Heart left ventricle (tissue), 16 donors: ENCODE results near the gene ITGAV. TPM values are rescaled to one million over a fixed set of nuclear protein-coding genes. Genes with fewer than 3 reads are reported as not detected.

Experiments
- ATAC-seq, 4 donors: fragments of 200-7000 bp; cut with Tn5 transposase; one replicate each; pipeline ENCODE4 v1.9.1; 2020 to 2022; ENCODE audit warnings: moderate library complexity in 4 of 4, mild to moderate bottlenecking in 3 of 4, moderate number of reproducible peaks in 1 of 4
- DNase-seq, 5 donors: peaks; one replicate each; pipeline ENCODE4 v3.0.0-alpha.2; 2020
- H3K27ac ChIP-seq, 12 donors: fragments of 200-600 bp; sonication (generic) in 4 of 12; one replicate each; pipeline versions ENCODE4 v1.5.0 to v1.8.0; 2016 to 2022; ENCODE audit warnings: mild to moderate bottlenecking in 2 of 12
- H3K27me3 ChIP-seq, 9 donors: fragments of 200-600 bp; sonication (generic) in 2 of 9; one replicate each; pipeline versions ENCODE4 v1.5.1 to v1.8.0; 2016 to 2022; ENCODE audit warnings: mild to moderate bottlenecking in 3 of 9
- H3K36me3 ChIP-seq, 9 donors: fragments of 200-600 bp; sonication (generic) in 2 of 9; one replicate each; pipeline versions ENCODE4 v1.5.0 to v1.8.0; 2018 to 2022; ENCODE audit warnings: mild to moderate bottlenecking in 2 of 9
- H3K4me1 ChIP-seq, 12 donors: fragments of 200-600 bp; sonication (generic) in 4 of 12; one replicate each; pipeline versions ENCODE4 v1.5.0 to v1.8.0; 2016 to 2022; ENCODE audit warnings: mild to moderate bottlenecking in 3 of 12
- H3K4me3 ChIP-seq, 12 donors: fragments of 200-600 bp; sonication (generic) in 4 of 12; one replicate each; pipeline versions ENCODE4 v1.5.0 to v1.8.0; 2017 to 2022; ENCODE audit warnings: mild to moderate bottlenecking in 9 of 12, moderate library complexity in 4 of 12
- H3K9me3 ChIP-seq, 12 donors: fragments of 200-600 bp; sonication (generic) in 4 of 12; one replicate each; pipeline versions ENCODE4 v1.5.0 to v1.8.0; 2016 to 2022; ENCODE audit warnings: mild to moderate bottlenecking in 1 of 12
- POLR2A ChIP-seq, 2 donors: fragments of 450-650 bp; IDR thresholded peaks; one replicate each; pipeline ENCODE4 v1.6.1; 2017; ENCODE audit warnings: antibody characterized with exemption in 2 of 2, mild to moderate bottlenecking in 2 of 2, moderate library complexity in 2 of 2
- WGBS, 4 donors: extraction: QIAGEN DNeasy Blood & Tissue Kit in 2 of 4; methylation state at CpG; one replicate each; pipeline versions ENCODE4 v1.1.5 to v1.1.7; 2013 to 2018; 5-methylcytosine and 5-hydroxymethylcytosine counted together
- intact Hi-C, 10 donors: fragments of 100-400 bp; cut with DNase I; formaldehyde crosslinking; loops; one replicate each; pipeline versions ENCODE4 v1.11.1 to v1.14.2; 2022
- polyA plus RNA-seq, 2 donors: library from polyadenylated mRNA; stranded (reverse); fragments of 200-250 nt; gene quantifications; one replicate each; pipeline ENCODE4 v1.2.3, GENCODE V29; 2013
- total RNA-seq, 9 donors: library from RNA; depleted of rRNA in 2 of 9; stranded (reverse); fragments of >200 nt in 2 of 9; fragmentation: NEBNext Ultra II Directional in 3 of 9; extraction: Animal tissue kit (Norgen Biotek cat#: 25700) in 3 of 9; gene quantifications; one replicate each; pipeline versions ENCODE4 v1.1.0 to v1.2.4, GENCODE V29; 2016 to 2023
- TF ChIP-seq, protein P1 (sequence below), 12 donors: fragments of 200-600 bp; sonication (generic) in 4 of 12; IDR thresholded peaks; one replicate each; pipeline versions ENCODE4 v1.5.0 to v1.8.0; 2018 to 2022; ENCODE audit warnings: antibody characterized with exemption in 12 of 12, mild to moderate bottlenecking in 5 of 12
- donor health status: ischemic (EF 13 %, LVEDD 7.1; RV severe dilation, severe dysfunction).
- donor health status: healthy with polysubstance abuse.
- donor health status: DM: no; HTN: yes; CAD: no.
- donor health status: DM: no; HTN: no; CAD: no.
- donor health status: ischemic (EF 25% LVEDD 6.9; RV normal size, moderate dysfunction).
- donor health status: ischemic (EF 25% LVEDD 5.7; RV mildly dilated, moderate dysfunction).
- donor health status: healthy.
- donor health status: DM: yes; HTN: yes; CAD: no.
- donor health status: ischemic (EF 35%, LVEDD 5.7; RV mildly dilated, moderate dysfunction).
- donor health status: nonischemic (EF 11% LVEDD 7.7; RV severe dilation, severe dysfunction).
- donor health status: DM: yes; HTN: yes; CAD: no.
- donor health status: PGD.
- donor health status: ischemic (EF 29% LVEDD 5.4; RV normal size, mild dysfunction).
- donor health status: nonischemic (EF 23%, LVEDD 6.1; RV moderate dilation, normal function).

ITGAV gene
- total and polyA plus RNA-seq, 11 donors: 22.5 to 358 (median 189) TPM

DNA sequence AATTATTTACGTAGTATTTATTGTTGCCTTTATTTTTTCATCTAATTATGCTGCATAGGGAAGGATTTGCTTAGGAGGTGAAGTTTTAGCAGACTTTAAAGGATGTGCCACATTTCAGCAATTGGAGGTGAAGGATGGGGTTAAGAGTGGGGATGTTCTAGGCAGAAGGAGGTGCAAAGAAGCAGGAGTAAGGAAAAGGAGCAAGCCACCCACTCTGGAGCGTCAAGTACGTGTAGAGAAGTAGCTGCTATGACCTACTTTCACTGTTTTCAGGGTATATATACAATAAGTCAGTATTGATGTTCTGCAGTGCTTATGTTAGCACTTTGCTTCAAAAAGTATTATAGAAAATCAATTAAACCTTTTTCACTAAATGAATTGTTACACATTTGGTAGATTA lies 34.4 kb downstream of the ITGAV start:
- no peak overlapping the region for H3K4me3 ChIP-seq
- no peak for DNase-seq
- no peak for ATAC-seq
- intact Hi-C loops: no loop called here
- 89 to 95% (median 94%) methylated on average over 3 of the region's 3 CpGs for WGBS, 4 donors
- no peaks in the 10 kb centered on the region for H3K27me3 ChIP-seq
- peaks cover 0 to 17% (median 0%) of the 10 kb centered on the region in 12 donors for H3K4me1 ChIP-seq
- no peak overlapping the region for H3K27ac ChIP-seq
- H3K9me3 ChIP-seq: no peaks in the 10 kb centered on the region
- H3K36me3 ChIP-seq: peaks cover 0 to 63% (median 48%) of the 10 kb centered on the region in 9 donors
- TF ChIP-seq, protein P1, sequence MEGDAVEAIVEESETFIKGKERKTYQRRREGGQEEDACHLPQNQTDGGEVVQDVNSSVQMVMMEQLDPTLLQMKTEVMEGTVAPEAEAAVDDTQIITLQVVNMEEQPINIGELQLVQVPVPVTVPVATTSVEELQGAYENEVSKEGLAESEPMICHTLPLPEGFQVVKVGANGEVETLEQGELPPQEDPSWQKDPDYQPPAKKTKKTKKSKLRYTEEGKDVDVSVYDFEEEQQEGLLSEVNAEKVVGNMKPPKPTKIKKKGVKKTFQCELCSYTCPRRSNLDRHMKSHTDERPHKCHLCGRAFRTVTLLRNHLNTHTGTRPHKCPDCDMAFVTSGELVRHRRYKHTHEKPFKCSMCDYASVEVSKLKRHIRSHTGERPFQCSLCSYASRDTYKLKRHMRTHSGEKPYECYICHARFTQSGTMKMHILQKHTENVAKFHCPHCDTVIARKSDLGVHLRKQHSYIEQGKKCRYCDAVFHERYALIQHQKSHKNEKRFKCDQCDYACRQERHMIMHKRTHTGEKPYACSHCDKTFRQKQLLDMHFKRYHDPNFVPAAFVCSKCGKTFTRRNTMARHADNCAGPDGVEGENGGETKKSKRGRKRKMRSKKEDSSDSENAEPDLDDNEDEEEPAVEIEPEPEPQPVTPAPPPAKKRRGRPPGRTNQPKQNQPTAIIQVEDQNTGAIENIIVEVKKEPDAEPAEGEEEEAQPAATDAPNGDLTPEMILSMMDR (IDR thresholded peaks at IDR 0.05): no peak
- TF ChIP-seq POLR2A (IDR thresholded peaks at IDR 0.05): no peak

DNA sequence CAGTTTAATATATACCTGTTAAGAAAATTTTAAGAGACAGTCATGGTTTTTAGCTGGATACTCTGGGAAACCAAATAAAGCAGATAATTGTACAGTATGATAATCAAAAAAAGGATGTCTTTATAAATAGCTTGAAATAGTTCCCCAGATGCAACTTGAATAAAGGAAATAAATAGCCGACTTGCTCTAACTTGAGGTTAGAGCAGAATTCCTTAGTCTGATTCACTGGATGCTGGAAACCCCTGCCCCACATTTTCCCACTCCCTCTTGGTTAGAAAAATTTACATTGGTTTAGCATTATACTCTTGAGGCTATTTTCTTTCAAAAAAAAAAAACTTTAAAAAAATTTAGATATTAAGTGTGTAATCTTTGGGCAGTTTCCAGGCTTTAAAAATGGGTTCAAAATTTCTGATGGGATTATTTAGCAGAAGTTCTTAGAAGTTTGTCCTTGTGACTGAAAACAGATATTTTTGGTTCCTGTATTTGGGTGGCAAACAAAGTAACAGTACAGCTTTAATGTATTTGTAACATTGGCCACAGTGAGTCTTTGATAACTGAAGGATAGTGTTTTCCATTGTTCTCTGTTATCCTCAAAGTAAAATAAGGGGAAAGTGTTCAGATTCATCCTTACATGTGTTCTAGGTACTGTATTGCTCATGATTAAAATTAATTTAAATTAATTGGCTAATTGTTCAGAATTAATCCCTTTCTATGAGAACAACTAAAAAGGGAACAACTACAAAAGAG lies 39.6 kb downstream of the ITGAV start:
- no peaks in the 10 kb centered on the region for H3K9me3 ChIP-seq
- H3K4me3 ChIP-seq: no peak overlapping the region
- H3K27me3 ChIP-seq: no peaks in the 10 kb centered on the region
- DNase-seq (no peak), ATAC-seq (no peak)
- H3K36me3 ChIP-seq: peaks cover 0 to 49% (median 31%) of the 10 kb centered on the region in 9 donors
- peaks cover 0 to 21% (median 0%) of the 10 kb centered on the region in 12 donors for H3K4me1 ChIP-seq
- 46 to 73% (median 54%) methylated on average over 1 of the region's 1 CpG for WGBS, 4 donors
- TF ChIP-seq POLR2A (IDR thresholded peaks at IDR 0.05): no peak
- TF ChIP-seq, protein P1 (IDR thresholded peaks at IDR 0.05): no peak
- intact Hi-C loops: no loop called here
- H3K27ac ChIP-seq: no peak overlapping the region

DNA sequence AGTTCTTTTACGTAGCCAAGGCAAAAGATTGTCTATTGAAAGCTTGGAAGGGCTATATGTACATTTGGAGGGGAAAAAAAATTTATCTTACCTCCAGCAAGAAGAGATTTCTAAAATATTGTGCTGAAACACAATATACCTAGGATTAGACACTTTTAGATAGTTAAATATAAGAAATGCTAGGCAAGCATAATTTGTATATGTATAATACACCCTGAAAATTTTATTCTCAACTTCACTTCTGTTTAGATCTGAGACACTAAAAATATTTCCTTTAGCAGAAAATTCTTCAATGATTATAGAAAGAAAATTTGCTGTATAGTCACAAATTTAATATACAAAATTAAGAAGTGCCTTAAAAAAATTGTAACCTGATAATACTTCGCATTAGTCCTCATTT lies 42.6 kb downstream of the ITGAV start:
- Histone ChIP-seq H3K36me3 (peaks cover 0 to 45% (median 24%) of the 10 kb centered on the region in 9 donors), H3K27me3 (no peaks in the 10 kb centered on the region), H3K4me1 (peaks cover 0 to 37% (median 0%) of the 10 kb centered on the region in 12 donors), H3K9me3 (no peaks in the 10 kb centered on the region), H3K4me3 (no peak overlapping the region), H3K27ac (no peak overlapping the region)
- TF ChIP-seq, protein P1 (IDR thresholded peaks at IDR 0.05): no peak
- no peak for TF ChIP-seq POLR2A (IDR thresholded peaks at IDR 0.05)
- intact Hi-C loops: no loop called here
- no peak for DNase-seq
- ATAC-seq: no peak
- WGBS, 4 donors: 93 to 98% (median 97%) methylated on average over 2 of the region's 2 CpGs

DNA sequence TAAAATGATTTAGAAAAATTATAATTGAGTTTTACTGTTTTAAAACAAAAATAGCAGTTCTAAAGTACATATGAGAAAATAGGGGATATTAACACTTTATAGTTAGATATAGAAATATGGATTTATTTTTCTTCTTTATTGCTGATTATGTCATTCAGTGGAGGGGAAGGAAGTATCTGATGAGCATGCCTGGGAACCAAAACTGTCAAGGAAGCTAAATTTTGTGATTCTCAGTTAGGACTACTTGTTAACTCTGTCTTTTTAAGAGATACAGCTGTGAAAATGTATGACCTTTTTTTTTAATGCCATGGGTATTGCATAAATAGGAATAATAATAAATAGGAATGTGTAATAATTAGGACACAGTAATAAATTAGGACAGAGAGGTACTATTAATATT lies 44.8 kb downstream of the ITGAV start:
- no peaks in the 10 kb centered on the region for H3K27me3 ChIP-seq
- H3K9me3 ChIP-seq: no peaks in the 10 kb centered on the region
- peaks cover 0 to 45% (median 0%) of the 10 kb centered on the region in 12 donors for H3K4me1 ChIP-seq
- TF ChIP-seq, protein P1 (IDR thresholded peaks at IDR 0.05): no peak
- no peak for TF ChIP-seq POLR2A (IDR thresholded peaks at IDR 0.05)
- peaks cover 0 to 56% (median 27%) of the 10 kb centered on the region in 9 donors for H3K36me3 ChIP-seq
- peak overlapping the region in 1 of 12 donors; percentile 1 for H3K27ac ChIP-seq
- H3K4me3 ChIP-seq: no peak overlapping the region
- intact Hi-C loops: no loop called here
- ATAC-seq (no peak), DNase-seq (no peak)
